Keratinocyte (primary cell): ENCODE results near the gene CBARP. TPM values are rescaled to one million over a fixed set of nuclear protein-coding genes. Genes with fewer than 3 reads are reported as not detected.
A peak's percentile ranks its signal among the peaks of the same experiment; 100 is the strongest.

Experiments used
- DNase-seq: peaks from one replicate; pipeline ENCODE4 v3.0.0-alpha.2; 2011; ENCODE audit warnings: low read depth, missing footprints, low spot score
- FAIRE-seq: peaks from 2 replicates; lab custom pipeline; 2011; peaks lifted over from hg19 to GRCh38; lab: Jason Lieb, UNC
- H2AFZ ChIP-seq: 2 replicates; pipeline ENCODE4 v1.6.0; 2012; ENCODE audit warnings: low read length, control low read depth, inconsistent platforms; ENCODE audit not compliant: control insufficient read depth
- H3K27ac ChIP-seq: 2 replicates; pipeline ENCODE4 v1.5.1; 2011; ENCODE audit warnings: low read length; ENCODE audit not compliant: control insufficient read depth, insufficient read depth
- H3K27me3 ChIP-seq: 3 replicates; pipeline ENCODE4 v1.6.0; 2011; ENCODE audit warnings: low read length; ENCODE audit not compliant: control insufficient read depth, insufficient read depth; ENCODE audit errors: extremely low read depth
- H3K36me3 ChIP-seq, 2 experiments: 2 replicates in 1 of 2; 3 replicates in 1 of 2; pipeline ENCODE4 v1.5.1; 2011; ENCODE audit warnings: low read length in 2 of 2, mild to moderate bottlenecking in 1 of 2; ENCODE audit not compliant: control insufficient read depth in 2 of 2, insufficient read depth in 2 of 2; ENCODE audit errors: extremely low read depth in 1 of 2
- H3K4me1 ChIP-seq: 3 replicates; pipeline ENCODE4 v1.5.1; 2011; ENCODE audit warnings: low read length; ENCODE audit not compliant: control insufficient read depth, insufficient read depth; ENCODE audit errors: extremely low read depth
- H3K4me2 ChIP-seq: 3 replicates; pipeline ENCODE4 v1.6.0; 2011; ENCODE audit warnings: low read depth, low read length; ENCODE audit not compliant: control insufficient read depth, insufficient read depth; ENCODE audit errors: extremely low read depth
- H3K4me3 ChIP-seq, 3 experiments: fragments of 200-600 bp in 1 of 3; sonication (generic) in 1 of 3; 2 replicates in 2 of 3; 3 replicates in 1 of 3; pipeline ENCODE4 v1.5.1; 2011 to 2016; ENCODE audit warnings: low read length in 3 of 3, mild to moderate bottlenecking in 3 of 3, control low read depth in 2 of 3, inconsistent platforms in 1 of 3, low read depth in 1 of 3, mixed read lengths in 1 of 3, mixed run types in 1 of 3, moderate library complexity in 1 of 3; ENCODE audit not compliant: control insufficient read depth in 2 of 3, insufficient read depth in 2 of 3; ENCODE audit errors: extremely low read depth in 1 of 3
- H3K79me2 ChIP-seq: 2 replicates; pipeline ENCODE4 v1.6.0; 2012; ENCODE audit warnings: low read length; ENCODE audit not compliant: control insufficient read depth, insufficient read depth
- H3K9ac ChIP-seq: 3 replicates; pipeline ENCODE4 v1.6.0; 2011; ENCODE audit warnings: low read length; ENCODE audit not compliant: control insufficient read depth, insufficient read depth; ENCODE audit errors: extremely low read depth
- H3K9me1 ChIP-seq: 3 replicates; pipeline ENCODE4 v1.6.0; 2011; ENCODE audit warnings: low read length; ENCODE audit not compliant: control insufficient read depth, insufficient read depth; ENCODE audit errors: extremely low read depth
- H3K9me3 ChIP-seq: 2 replicates; pipeline ENCODE4 v1.5.1; 2012; ENCODE audit warnings: low read depth, low read length; ENCODE audit not compliant: control insufficient read depth
- H4K20me1 ChIP-seq: 3 replicates; pipeline ENCODE4 v1.6.0; 2011; ENCODE audit warnings: low read length; ENCODE audit not compliant: control insufficient read depth, insufficient read depth; ENCODE audit errors: extremely low read depth
- CTCF ChIP-seq, 3 experiments: IDR thresholded peaks in 1 of 3; conservative IDR thresholded peaks in 1 of 3; optimal IDR thresholded peaks in 1 of 3; 2 replicates in 2 of 3; 3 replicates in 1 of 3; pipeline versions ENCODE3 to v1.5.1; 2011; ENCODE audit warnings: low read length in 3 of 3, mild to moderate bottlenecking in 3 of 3, moderate library complexity in 2 of 3, control low read depth in 1 of 3, inconsistent platforms in 1 of 3; ENCODE audit not compliant: insufficient read depth in 2 of 3; ENCODE audit errors: extremely low read depth in 1 of 3
- EZH2 ChIP-seq: IDR thresholded peaks from one replicate; pipeline ENCODE4 v1.6.1; 2012; ENCODE audit warnings: inconsistent platforms, mild to moderate bottlenecking, low read length, moderate library complexity
- dilution Hi-C: fragments of 300-500 bp; cut with MboI; formaldehyde crosslinking; loops from one replicate; pipeline ENCODE4 v1.7.0; 2020; ENCODE audit warnings: low sequenced_read_pairs; ENCODE audit not compliant: extremely low pct_ligation_motif_present
- polyA plus RNA-seq, 5 experiments: library from polyadenylated mRNA; depleted of rRNA in 3 of 5; stranded (reverse) in 3 of 5; stranded (forward) in 1 of 5; unstranded in 1 of 5; fragments of >200 nt; gene quantifications; 1 replicate in 1 of 5; 2 replicates in 3 of 5; 3 replicates in 1 of 5; pipeline versions ENCODE4 v1.2.1 to v1.2.3, GENCODE V29; 2011 to 2012; ENCODE audit warnings: missing spikeins in 2 of 5, low read depth in 1 of 5, low replicate concordance in 1 of 5

CBARP gene
- polyA plus RNA-seq, 1 donor (not counting 4 experiments of a cell fraction or from before 2014, with no cell fraction given) = 0.93 TPM

GRCh38 chr19:1199531-1199930, 38.3 kb downstream of the CBARP start:
- Histone ChIP-seq H3K4me1 (no peaks in the 10 kb centered on the region), H3K79me2 (no peaks in the 10 kb centered on the region), H3K4me3 (no peak overlapping the region), H3K9ac (no peak overlapping the region), H3K9me3 (no peaks in the 10 kb centered on the region), H3K27me3 (no peaks in the 10 kb centered on the region), H2AFZ (no peak overlapping the region), H3K9me1 (no peaks in the 10 kb centered on the region), H3K4me2 (no peak overlapping the region), H4K20me1 (no peaks in the 10 kb centered on the region), H3K36me3 (no peaks in the 10 kb centered on the region), H3K27ac (no peak overlapping the region)
- TF ChIP-seq EZH2 (no peak), CTCF (optimal IDR thresholded peaks at IDR 0.05 in 1 of 3, IDR thresholded peaks at IDR 0.05 in 1 of 3, conservative IDR thresholded peaks at IDR 0.05 in 1 of 3; ENCODE audit: extremely low read depth in 1 of 3, insufficient read depth in 2 of 3, low read length in 3 of 3) (no peak)
- DNase-seq (no peak), FAIRE-seq (no peak)
- dilution Hi-C loops = no loop called here

DNA sequence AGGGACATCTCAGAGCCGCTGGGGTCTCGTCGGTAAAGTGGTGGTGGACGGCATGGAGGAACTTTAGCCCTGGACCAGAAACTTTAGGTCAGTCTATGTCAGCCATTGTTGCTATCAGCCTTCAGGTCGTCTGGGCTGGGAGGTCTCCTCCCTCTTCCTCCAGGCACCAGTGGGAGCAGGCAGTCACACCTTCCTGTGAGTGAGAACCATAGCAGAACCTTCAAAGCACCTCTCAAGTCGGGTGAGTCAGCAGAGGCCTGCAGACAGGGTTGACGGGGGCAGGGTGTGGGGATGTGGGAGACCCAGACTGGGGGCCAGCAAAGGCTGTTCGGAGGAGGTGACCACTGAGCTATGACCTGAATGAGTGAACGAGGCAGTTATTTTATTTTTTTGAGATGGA, 48.4 kb downstream of the CBARP start:
- Histone ChIP-seq H3K9me1 (no peaks in the 10 kb centered on the region), H3K4me2 (no peak overlapping the region), H3K4me1 (peaks cover 7% of the 10 kb centered on the region), H3K4me3 (no peak overlapping the region), H3K27me3 (no peaks in the 10 kb centered on the region), H2AFZ (peak overlapping the region; percentile 11), H3K9ac (no peak overlapping the region), H3K9me3 (no peaks in the 10 kb centered on the region), H4K20me1 (no peaks in the 10 kb centered on the region), H3K27ac (no peak overlapping the region), H3K36me3 (no peaks in the 10 kb centered on the region), H3K79me2 (no peaks in the 10 kb centered on the region)
- no peak for DNase-seq
- FAIRE-seq = no peak
- dilution Hi-C loops = no loop called here
- no peak for TF ChIP-seq EZH2
- TF ChIP-seq CTCF (optimal IDR thresholded peaks at IDR 0.05 in 1 of 3, IDR thresholded peaks at IDR 0.05 in 1 of 3, conservative IDR thresholded peaks at IDR 0.05 in 1 of 3; ENCODE audit: extremely low read depth in 1 of 3, insufficient read depth in 2 of 3, low read length in 3 of 3) = no peak
